ENCODE measurements around the gene ACTL8. TPM values are rescaled to one million over a fixed set of nuclear protein-coding genes. Genes with fewer than 3 reads are reported as not detected.

Gene ACTL8
- total RNA-seq, 2 experiments from 2014 or later, result 0.09 TPM; not detected in 1

DNA sequence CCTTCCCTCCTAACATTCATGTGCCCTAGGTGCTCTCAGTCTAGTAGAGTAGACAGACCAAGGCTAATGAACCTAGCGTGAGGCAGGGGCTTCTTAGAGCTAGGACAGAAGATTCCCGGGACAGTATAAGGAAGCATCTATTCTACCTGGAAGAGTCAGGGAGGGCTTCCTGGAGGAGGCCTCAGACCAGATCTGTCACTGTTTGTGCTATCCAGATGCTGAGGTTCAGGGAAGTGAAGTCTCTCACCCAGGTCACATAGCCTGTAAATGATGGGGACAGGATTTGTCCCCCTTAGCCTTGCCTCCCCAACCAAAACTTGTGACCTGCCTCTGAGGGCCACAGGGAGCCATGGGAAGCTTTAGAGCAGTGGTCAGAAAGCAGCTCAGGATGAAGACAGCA, 20.7 kb downstream of the ACTL8 start:
- Mint-ChIP-seq H3K36me3 (ENCODE audit: low read depth) (no peaks in the 10 kb centered on the region), H3K27ac (no peak overlapping the region), H3K9me3 (ENCODE audit: low read depth) (no peaks in the 10 kb centered on the region), H3K4me3 (no peak overlapping the region), H3K4me1 (no peaks in the 10 kb centered on the region), H3K27me3 (peaks cover 6% of the 10 kb centered on the region)
- ChIA-PET CTCF (no interaction called here), POLR2A (no interaction called here)
- DNase-seq (no peak), ATAC-seq (no peak)
- intact Hi-C loops (cut with DNase I, micrococcal nuclease), result no loop called here

DNA sequence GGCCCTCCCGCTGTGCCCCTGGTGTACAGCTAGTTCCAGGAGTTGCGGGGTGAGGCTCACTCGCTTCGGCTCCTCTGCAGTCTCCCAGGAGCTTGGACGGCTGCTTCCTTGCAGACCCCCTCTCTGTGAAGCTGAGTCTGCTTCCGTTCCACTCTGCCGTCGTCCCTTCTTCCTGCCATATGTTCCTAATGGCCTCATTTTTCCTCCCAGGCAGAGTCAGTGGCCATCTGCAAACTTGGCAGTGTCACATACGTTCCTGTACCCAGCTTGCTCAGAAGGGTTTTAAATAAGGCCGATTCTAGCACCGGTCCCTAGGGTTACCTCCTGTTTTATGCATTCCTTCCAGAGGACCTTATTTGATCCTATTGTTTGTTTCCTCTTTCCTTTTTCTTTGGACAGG, 21.3 kb downstream of the ACTL8 start:
- ChIA-PET CTCF (no interaction called here), POLR2A (no interaction called here)
- intact Hi-C loops (cut with DNase I, micrococcal nuclease), result no loop called here
- Mint-ChIP-seq H3K4me3 (no peak overlapping the region), H3K27ac (no peak overlapping the region), H3K4me1 (no peaks in the 10 kb centered on the region), H3K36me3 (ENCODE audit: low read depth) (no peaks in the 10 kb centered on the region), H3K27me3 (peaks cover 4% of the 10 kb centered on the region), H3K9me3 (ENCODE audit: low read depth) (no peaks in the 10 kb centered on the region)
- no peak for DNase-seq
- no peak for ATAC-seq

DNA sequence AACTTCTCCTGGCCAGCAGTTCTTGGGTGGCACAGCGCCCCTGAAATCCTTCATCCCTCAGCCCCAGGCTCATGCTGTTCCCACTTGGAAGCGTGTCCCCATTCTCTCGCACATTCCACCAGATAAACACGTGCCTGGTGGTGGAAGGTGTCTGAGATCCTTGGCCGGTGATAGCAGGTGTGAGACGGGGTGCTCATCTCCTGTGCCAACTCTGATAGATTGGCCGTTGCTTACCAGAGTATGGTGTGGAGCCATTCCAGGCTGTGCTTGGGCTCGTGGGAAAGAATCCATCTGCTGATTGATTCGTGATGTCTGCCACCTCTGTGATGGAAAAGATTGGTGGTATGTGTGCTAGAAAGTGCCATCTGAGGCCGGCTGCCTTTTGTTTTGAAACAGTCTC, 22.2 kb downstream of the ACTL8 start:
- CTCF ChIA-PET, result no interaction called here
- no peak for ATAC-seq
- no peak overlapping the region for H3K27ac Mint-ChIP-seq

DNA sequence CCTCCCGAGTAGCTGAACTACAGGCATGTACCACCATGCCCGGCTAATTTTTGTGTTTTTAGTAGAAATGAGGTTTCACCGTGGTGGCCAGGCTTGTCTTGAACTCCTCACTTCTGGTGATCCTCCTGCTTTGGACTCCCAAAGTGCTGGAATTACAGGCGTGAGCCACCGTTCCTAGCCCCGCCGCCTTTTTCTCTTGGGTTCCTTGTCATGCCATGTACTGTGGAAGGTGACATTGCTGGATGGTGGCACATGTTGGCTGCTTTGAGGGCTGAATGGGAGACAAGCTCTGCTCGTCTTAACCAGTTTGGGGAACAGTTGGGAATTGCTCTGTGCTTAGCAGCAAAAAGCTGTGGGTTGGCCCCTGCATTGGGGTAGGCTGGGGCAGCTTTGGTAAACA, 22.7 kb downstream of the ACTL8 start:
- CTCF ChIA-PET, result no interaction called here
- no peak for DNase-seq
- Mint-ChIP-seq H3K27me3 (peaks cover 3% of the 10 kb centered on the region), H3K27ac (no peak overlapping the region), H3K36me3 (ENCODE audit: low read depth) (no peaks in the 10 kb centered on the region), H3K4me1 (no peaks in the 10 kb centered on the region), H3K4me3 (no peak overlapping the region), H3K9me3 (ENCODE audit: low read depth) (no peaks in the 10 kb centered on the region)
- POLR2A ChIA-PET, result interaction anchor here (0.7 kb wide), 1 partner anchor 577 kb away, joined by 3 read pairs; no protein-coding TSS in a partner anchor
- intact Hi-C loops (cut with DNase I, micrococcal nuclease), result no loop called here
- no peak for ATAC-seq

More for the DNA sequence above, 22.2 kb downstream of the ACTL8 start:
- DNase-seq, result no peak
- Mint-ChIP-seq H3K4me3 (no peak overlapping the region), H3K9me3 (ENCODE audit: low read depth) (no peaks in the 10 kb centered on the region), H3K4me1 (no peaks in the 10 kb centered on the region), H3K36me3 (ENCODE audit: low read depth) (no peaks in the 10 kb centered on the region), H3K27me3 (peaks cover 3% of the 10 kb centered on the region)
- intact Hi-C loops (cut with DNase I, micrococcal nuclease), result no loop called here
- POLR2A ChIA-PET, result no interaction called here

DNA sequence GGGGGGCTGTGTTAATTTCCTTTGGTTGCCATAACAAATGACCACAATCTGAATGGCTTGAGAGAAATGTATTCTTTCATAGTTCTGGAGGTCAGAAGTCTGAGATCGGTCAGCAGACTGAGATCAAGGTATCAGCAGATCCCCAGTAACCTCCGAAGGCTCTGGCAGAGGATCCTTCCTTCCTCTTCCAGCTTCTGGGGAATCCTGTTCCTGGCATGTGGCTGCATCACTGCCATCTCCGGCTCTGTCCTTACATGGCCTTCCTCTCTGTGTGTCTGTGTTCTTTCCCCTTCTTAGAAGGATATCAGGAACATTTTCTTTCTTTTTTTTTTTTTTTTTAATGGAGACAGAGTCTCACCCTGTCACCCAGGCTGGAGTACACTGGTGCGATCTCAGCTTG, 25.8 kb downstream of the ACTL8 start:
- ATAC-seq, result no peak
- DNase-seq, result no peak
- POLR2A ChIA-PET, result no interaction called here

DNA sequence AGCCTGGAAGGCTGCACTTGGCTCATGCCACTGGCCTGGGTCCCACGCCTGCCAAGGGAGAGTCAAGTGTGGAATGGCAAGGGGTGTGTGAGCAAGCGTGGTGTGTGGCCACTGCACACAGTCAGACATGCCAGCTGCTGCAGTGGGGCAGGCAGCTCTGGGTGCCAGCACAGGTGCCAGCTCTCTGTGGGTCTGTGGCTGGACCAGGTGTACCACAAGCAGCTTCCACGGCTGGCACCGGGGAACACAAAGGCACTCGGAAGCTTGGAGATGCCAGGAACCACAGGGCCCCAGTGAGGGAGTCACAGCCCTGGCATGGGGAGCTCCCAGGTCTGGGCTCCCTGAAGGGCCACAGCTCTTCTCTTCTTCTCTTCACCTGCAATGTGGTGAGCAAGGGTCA, 34.8 kb downstream of the ACTL8 start:
- peaks cover 7% of the 10 kb centered on the region for H3K27me3 Mint-ChIP-seq
- intact Hi-C loops (cut with DNase I, micrococcal nuclease), result no loop called here
- H3K27ac Mint-ChIP-seq, result no peak overlapping the region
- ATAC-seq, result no peak
- DNase-seq, result no peak
- POLR2A ChIA-PET, result no interaction called here
- CTCF ChIA-PET, result no interaction called here
- H3K36me3 Mint-ChIP-seq (ENCODE audit: low read depth), result no peaks in the 10 kb centered on the region
- H3K4me1 Mint-ChIP-seq, result no peaks in the 10 kb centered on the region
- H3K4me3 Mint-ChIP-seq, result no peak overlapping the region
- H3K9me3 Mint-ChIP-seq (ENCODE audit: low read depth), result no peaks in the 10 kb centered on the region

More for the DNA sequence above, 25.8 kb downstream of the ACTL8 start:
- intact Hi-C loops (cut with DNase I, micrococcal nuclease), result no loop called here
- H3K27ac Mint-ChIP-seq, result no peak overlapping the region
- H3K36me3 Mint-ChIP-seq (ENCODE audit: low read depth), result no peaks in the 10 kb centered on the region
- H3K27me3 Mint-ChIP-seq, result no peaks in the 10 kb centered on the region
- H3K9me3 Mint-ChIP-seq (ENCODE audit: low read depth), result no peaks in the 10 kb centered on the region
- H3K4me3 Mint-ChIP-seq, result no peak overlapping the region
- H3K4me1 Mint-ChIP-seq, result no peaks in the 10 kb centered on the region
- CTCF ChIA-PET, result no interaction called here

DNA sequence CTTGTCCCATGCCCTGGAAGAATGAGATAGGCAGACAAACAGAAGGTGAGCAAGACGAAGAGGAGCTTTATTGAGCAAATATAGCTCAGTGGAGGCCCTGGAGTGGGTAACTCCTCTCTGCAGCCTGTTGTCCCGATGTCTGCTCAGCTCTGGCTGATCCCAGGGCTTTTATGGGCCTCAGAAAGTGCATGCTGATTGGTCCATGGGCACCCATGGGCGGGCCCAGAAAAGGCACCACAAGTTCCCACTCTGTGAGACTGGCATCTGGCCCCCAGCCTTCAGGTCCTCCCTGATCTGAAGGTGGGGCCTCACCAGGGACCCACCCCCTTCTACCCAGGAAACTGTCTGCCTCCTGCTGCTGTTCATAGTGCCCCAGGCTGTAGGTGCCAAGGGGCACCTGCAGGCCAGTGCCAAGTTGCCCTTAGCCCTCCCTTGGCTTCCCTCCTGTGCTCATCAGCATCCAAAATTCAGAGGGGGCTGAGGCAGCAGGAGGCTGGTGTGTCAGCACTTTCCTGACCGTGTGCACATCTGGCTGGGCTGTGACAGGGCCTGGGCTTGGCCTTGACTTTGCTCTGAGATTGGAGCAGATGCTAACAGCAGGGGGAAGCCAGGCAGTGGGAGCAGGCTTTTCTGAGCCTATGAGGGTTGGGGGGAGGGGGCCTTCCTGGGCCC, 35.4 kb downstream of the ACTL8 start:
- POLR2A ChIA-PET, result no interaction called here
- CTCF ChIA-PET, result no interaction called here
- Mint-ChIP-seq H3K36me3 (ENCODE audit: low read depth) (no peaks in the 10 kb centered on the region), H3K9me3 (ENCODE audit: low read depth) (no peaks in the 10 kb centered on the region), H3K27me3 (peaks cover 7% of the 10 kb centered on the region), H3K27ac (no peak overlapping the region), H3K4me1 (no peaks in the 10 kb centered on the region), H3K4me3 (no peak overlapping the region)
- DNase-seq (no peak), ATAC-seq (no peak)
- intact Hi-C loops (cut with DNase I, micrococcal nuclease), result no loop called here

DNA sequence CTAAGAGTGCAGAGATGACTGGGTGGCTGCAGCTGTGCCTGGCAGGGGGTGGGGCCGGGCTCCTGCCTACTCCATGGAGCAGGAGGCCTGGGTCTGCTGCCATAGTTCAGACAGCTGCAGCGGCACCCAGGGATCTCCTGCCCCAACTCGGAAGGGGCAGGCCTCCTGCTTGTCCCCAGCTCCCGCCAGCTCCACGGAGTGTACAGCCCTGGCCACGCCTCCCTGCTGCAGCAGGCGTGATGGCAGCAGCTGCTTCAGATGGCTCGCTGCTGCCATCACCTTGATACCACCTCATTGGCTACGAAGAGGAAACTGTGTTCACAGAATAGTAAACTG, 35.9 kb downstream of the ACTL8 start:
- ATAC-seq (no peak), DNase-seq (no peak)
- no peaks in the 10 kb centered on the region for H3K36me3 Mint-ChIP-seq (ENCODE audit: low read depth)
- no peak overlapping the region for H3K27ac Mint-ChIP-seq
- ChIA-PET CTCF (no interaction called here), POLR2A (no interaction called here)
- intact Hi-C loops (cut with DNase I, micrococcal nuclease), result no loop called here
- H3K27me3 Mint-ChIP-seq, result peaks cover 7% of the 10 kb centered on the region
- no peaks in the 10 kb centered on the region for H3K9me3 Mint-ChIP-seq (ENCODE audit: low read depth)
- H3K4me3 Mint-ChIP-seq, result no peak overlapping the region
- no peaks in the 10 kb centered on the region for H3K4me1 Mint-ChIP-seq

DNA sequence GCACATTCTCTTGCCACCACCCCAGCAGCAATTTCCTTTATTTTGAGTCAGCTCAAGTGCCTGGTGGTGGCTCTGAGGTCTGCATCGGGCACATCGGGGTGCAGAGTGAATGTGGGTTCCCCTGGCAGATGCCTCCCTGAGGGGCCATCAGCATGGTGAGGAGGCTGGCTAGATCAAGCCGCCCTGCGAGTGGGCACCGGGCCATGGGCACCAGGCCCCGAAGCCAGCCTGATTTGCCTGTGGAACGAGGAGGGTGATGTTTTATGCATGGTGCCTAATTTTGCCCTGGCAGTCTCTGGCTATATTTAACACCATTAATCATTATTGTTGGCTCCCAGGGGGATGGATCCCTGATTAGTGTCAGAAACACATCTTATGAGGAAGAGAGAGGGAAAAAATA, 36.3 kb downstream of the ACTL8 start:
- Mint-ChIP-seq H3K4me3 (no peak overlapping the region), H3K9me3 (ENCODE audit: low read depth) (no peaks in the 10 kb centered on the region), H3K27ac (no peak overlapping the region), H3K4me1 (no peaks in the 10 kb centered on the region), H3K36me3 (ENCODE audit: low read depth) (no peaks in the 10 kb centered on the region), H3K27me3 (peaks cover 7% of the 10 kb centered on the region)
- ChIA-PET POLR2A (no interaction called here), CTCF (no interaction called here)
- intact Hi-C loops (cut with DNase I, micrococcal nuclease), result no loop called here
- DNase-seq (no peak), ATAC-seq (no peak)

DNA sequence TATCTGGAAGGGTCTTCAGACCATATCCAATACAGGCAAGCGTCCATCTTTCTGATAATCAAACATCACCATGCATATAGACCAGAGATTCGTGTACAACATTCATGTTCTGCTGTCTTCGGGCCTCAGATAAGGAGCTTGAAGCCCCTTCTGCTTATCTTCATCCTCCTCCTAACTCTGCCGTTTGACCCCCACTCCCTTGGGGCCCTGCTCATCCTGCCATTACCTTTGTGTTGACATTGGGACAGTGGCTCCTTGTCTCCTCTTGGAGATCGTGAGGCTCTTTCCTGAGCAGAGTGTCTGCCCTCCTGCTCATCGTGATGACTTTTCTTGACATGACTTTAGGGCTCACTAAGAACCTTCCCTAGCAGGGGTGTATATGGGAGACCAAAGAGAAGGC, 37.3 kb downstream of the ACTL8 start:
- Mint-ChIP-seq H3K27ac (no peak overlapping the region), H3K4me1 (no peaks in the 10 kb centered on the region), H3K27me3 (peaks cover 7% of the 10 kb centered on the region), H3K9me3 (ENCODE audit: low read depth) (no peaks in the 10 kb centered on the region), H3K4me3 (no peak overlapping the region), H3K36me3 (ENCODE audit: low read depth) (no peaks in the 10 kb centered on the region)
- intact Hi-C loops (cut with DNase I, micrococcal nuclease), result no loop called here
- ChIA-PET CTCF (interaction anchor here (0.6 kb wide), 1 partner anchor 408 kb away, joined by 3 read pairs; no protein-coding TSS in a partner anchor), POLR2A (no interaction called here)
- ATAC-seq (no peak), DNase-seq (no peak)

DNA sequence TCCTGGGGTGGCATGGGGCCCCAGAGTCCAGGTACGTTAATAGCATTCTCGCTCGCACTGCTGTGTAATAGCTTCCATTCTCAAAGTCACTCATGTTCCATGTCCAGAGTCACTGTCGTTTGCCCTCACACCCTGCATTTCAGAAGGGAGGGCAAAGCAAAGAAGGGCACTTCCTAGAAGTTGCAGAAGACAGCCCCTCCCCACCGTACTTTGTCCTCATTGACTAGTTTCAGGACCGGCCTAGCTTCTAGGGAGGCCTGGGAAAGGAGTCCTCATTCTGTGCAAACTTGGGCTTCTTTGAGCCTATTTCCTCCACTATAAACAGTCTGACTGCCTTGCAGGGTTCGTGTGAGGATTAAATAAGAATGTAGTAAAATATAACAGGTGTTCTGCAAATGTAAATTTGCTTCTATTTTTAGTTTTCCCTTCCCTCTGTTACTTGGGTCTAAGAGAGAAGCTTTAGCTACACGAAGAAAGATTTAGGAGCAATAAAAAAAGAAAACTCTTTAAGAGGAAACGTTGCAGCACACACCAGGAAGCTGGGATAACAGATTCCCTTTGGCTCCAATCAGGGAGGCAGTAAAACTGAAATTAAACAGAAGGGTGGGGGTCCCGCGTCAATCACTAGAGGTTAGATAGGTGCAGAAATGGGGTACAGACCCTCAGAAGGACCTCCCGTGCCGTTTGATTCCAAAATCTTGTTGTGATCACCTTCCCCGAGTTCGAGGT, 40.1 kb downstream of the ACTL8 start:
- Mint-ChIP-seq H3K4me1 (no peaks in the 10 kb centered on the region), H3K27ac (no peak overlapping the region), H3K36me3 (ENCODE audit: low read depth) (no peaks in the 10 kb centered on the region), H3K9me3 (ENCODE audit: low read depth) (no peaks in the 10 kb centered on the region), H3K4me3 (no peak overlapping the region), H3K27me3 (peaks cover 17% of the 10 kb centered on the region)
- ChIA-PET POLR2A (no interaction called here), CTCF (no interaction called here)
- DNase-seq (no peak), ATAC-seq (no peak)
- intact Hi-C loops (cut with DNase I, micrococcal nuclease), result no loop called here

DNA sequence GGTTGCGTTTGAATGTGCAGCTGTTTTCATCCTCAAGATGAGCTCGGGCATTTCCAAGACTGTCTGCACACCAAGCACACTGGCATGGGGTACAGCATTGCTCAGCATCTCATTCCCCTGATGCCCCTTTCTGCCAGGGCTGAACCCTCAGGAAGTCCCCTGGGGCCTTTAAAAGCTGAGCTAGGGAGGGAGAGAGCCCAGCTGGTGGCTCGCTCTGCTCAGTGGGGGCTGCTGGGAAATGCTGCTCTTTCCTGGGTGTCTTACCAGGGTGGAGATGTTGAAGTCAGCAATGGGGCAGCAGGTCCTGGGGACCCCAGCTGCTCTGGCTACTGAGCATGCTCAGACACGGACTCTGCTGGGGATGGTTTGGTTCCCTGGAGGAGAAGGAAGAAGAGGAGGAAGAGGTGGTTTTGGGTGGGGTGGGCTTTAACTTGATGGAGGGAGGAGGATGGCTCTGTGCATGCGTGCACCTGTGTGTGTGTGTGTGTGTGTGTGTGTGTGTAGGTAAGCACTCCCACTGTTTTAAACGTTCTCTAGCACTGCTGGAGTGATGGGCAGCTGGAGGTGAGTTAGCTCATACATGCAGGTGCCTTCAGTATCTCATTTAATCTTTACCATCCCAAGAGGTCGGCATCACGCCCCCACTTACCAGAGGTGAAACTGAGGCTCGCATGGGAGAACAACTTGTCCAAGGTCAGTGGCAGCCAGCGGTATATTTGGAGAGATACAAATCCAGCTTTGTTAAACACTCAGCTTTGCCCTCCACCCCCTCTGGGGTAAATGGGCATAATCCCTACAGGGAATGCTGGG, 40.9 kb downstream of the ACTL8 start:
- ATAC-seq (no peak), DNase-seq (no peak)
- Mint-ChIP-seq H3K27me3 (peaks cover 20% of the 10 kb centered on the region), H3K4me1 (no peaks in the 10 kb centered on the region), H3K9me3 (ENCODE audit: low read depth) (no peaks in the 10 kb centered on the region), H3K36me3 (ENCODE audit: low read depth) (no peaks in the 10 kb centered on the region), H3K4me3 (no peak overlapping the region), H3K27ac (no peak overlapping the region)
- intact Hi-C loops (cut with DNase I, micrococcal nuclease), result no loop called here
- CTCF ChIA-PET, result interaction anchor here (0.6 kb wide), 1 partner anchor 1083 kb away, joined by 3 read pairs; no protein-coding TSS in a partner anchor
- POLR2A ChIA-PET, result no interaction called here
